ENCODE data around the gene MSANTD4.

- no peak for TF ChIP-seq CTCF (IDR thresholded peaks at IDR 0.05; ENCODE audit: insufficient read depth, low read length)
- no peak for TF ChIP-seq GABPA (IDR thresholded peaks at IDR 0.05; ENCODE audit: low read depth)
- no peak for TF ChIP-seq POLR2AphosphoS5 (IDR thresholded peaks at IDR 0.05; ENCODE audit: low read depth)
- TF ChIP-seq SPI1 (IDR thresholded peaks at IDR 0.05; ENCODE audit: borderline replicate concordance, low read depth) = no peak
Observed at GRCh38 chr11:105975128-105975527, 46.9 kb downstream of the MSANTD4 start.

All from HL-60 (cell line).